Memory B cell (primary cell): ENCODE measurements around the gene DIAPH3.

Source experiments
- ATAC-seq: fragments of 150-1000 bp; cut with Tn5 transposase; 2 replicates; pipeline ENCODE4 v1.10.0; 2021; ENCODE audit warnings: low read depth, mild to moderate bottlenecking, moderate library complexity
- DNase-seq, 2 donors: peaks; one replicate each; pipeline ENCODE4 v3.0.0; 2022; ENCODE audit warnings: low spot score in 2 of 2
- H3K27ac Mint-ChIP-seq: one replicate; pipeline ENCODE4 v1.8.0; 2022; ENCODE audit warnings: mild to moderate bottlenecking, moderate library complexity, mixed read lengths
- H3K27me3 Mint-ChIP-seq: one replicate; pipeline ENCODE4 v1.8.0; 2022; ENCODE audit warnings: mixed read lengths
- H3K36me3 Mint-ChIP-seq: one replicate; pipeline ENCODE4 v1.8.0; 2022; ENCODE audit warnings: mild to moderate bottlenecking, mixed read lengths
- H3K4me1 Mint-ChIP-seq: one replicate; pipeline ENCODE4 v1.8.0; 2022; ENCODE audit warnings: mixed read lengths
- H3K4me3 Mint-ChIP-seq: one replicate; pipeline ENCODE4 v1.8.0; 2022; ENCODE audit warnings: mild to moderate bottlenecking, moderate library complexity, mixed read lengths
- H3K9me3 Mint-ChIP-seq: one replicate; pipeline ENCODE4 v1.8.0; 2022; ENCODE audit warnings: mixed read lengths

DIAPH3 gene

DNA sequence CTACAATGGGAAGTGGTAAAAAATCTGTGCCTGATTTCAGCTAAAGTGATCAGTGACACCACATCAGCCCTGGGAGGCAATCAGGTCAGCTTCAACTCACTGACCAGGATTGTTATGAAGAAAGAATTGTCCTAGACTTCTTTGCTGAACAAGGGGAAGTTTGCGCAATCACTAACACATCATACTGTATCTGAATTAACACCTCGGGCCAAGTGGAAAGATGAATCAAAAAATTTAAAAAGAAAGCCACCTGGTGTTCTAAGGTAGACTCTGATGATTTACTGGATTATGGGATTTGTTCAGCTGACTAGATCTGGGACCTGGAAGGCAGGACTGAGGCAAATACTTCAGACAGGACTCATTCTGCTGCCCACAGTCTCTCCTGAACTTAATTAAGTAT lies 161.8 kb downstream of the DIAPH3 start:
- no peak overlapping the region for H3K4me3 Mint-ChIP-seq
- H3K27ac Mint-ChIP-seq = no peak overlapping the region
- H3K36me3 Mint-ChIP-seq = no peaks in the 10 kb centered on the region
- H3K9me3 Mint-ChIP-seq = no peaks in the 10 kb centered on the region
- ATAC-seq = no peak
- no peaks in the 10 kb centered on the region for H3K4me1 Mint-ChIP-seq
- DNase-seq = no peak
- no peaks in the 10 kb centered on the region for H3K27me3 Mint-ChIP-seq

DNA sequence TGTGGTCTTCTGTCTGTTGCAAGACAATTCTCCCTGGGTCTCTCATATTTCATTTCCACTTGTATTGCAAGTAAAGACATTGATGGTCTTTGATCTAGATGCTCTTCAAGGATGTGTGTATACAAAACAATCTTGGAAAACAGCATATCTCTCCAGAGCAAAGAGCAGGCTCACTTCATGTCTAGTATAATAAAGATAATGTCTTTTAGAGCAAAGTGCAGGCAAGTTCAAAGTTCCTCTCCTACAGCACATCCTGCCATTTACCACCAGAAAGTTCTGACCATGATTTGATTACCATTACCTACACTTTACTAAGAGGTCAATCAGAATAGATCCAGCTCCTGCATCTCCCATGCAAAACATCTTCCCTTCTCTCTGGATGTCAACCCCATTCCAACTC lies 162.8 kb downstream of the DIAPH3 start:
- no peaks in the 10 kb centered on the region for H3K9me3 Mint-ChIP-seq
- no peak for DNase-seq
- no peaks in the 10 kb centered on the region for H3K36me3 Mint-ChIP-seq
- H3K27me3 Mint-ChIP-seq = no peaks in the 10 kb centered on the region
- no peak overlapping the region for H3K4me3 Mint-ChIP-seq
- no peak for ATAC-seq
- no peak overlapping the region for H3K27ac Mint-ChIP-seq
- no peaks in the 10 kb centered on the region for H3K4me1 Mint-ChIP-seq

DNA sequence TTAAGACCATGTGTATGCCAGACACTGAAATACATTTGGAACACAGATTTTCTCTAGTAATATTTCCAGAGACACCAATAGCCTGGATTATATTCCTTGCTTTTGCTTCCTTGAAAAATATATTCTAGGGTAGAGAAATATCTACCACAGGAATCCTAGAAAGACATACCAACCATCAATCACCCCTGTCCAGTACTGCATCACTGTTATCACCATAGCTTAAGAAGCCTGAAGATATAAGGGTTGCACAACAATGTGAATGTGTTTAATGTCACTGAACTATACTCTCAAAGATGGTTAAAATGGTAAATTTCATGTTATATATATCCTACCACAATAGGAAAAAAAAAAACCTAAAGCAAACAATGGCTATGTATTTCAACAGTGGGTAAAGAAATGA lies 163.6 kb downstream of the DIAPH3 start:
- H3K27me3 Mint-ChIP-seq = no peaks in the 10 kb centered on the region
- no peak overlapping the region for H3K27ac Mint-ChIP-seq
- no peaks in the 10 kb centered on the region for H3K9me3 Mint-ChIP-seq
- no peaks in the 10 kb centered on the region for H3K4me1 Mint-ChIP-seq
- DNase-seq (no peak), ATAC-seq (no peak)
- H3K36me3 Mint-ChIP-seq = no peaks in the 10 kb centered on the region
- no peak overlapping the region for H3K4me3 Mint-ChIP-seq

DNA sequence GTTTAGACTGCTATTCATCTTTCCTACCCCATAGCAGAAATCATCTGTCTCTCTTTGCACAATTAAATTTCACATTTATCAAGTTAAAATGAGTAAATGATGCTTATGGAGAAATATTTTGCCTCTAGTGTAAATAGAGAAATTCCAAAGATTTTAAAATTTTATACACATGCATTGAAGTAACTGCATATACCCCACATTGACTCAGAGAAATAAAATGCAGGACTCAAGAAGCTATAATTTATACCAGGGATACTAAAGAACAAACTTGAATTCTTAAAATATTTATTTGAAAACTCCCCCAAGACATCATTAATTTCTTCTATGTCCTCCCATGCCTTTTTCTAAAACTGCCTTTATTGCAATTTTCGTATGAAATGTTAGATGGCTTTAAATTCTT lies 165.8 kb downstream of the DIAPH3 start:
- no peaks in the 10 kb centered on the region for H3K36me3 Mint-ChIP-seq
- H3K27me3 Mint-ChIP-seq = no peaks in the 10 kb centered on the region
- no peak for ATAC-seq
- no peak overlapping the region for H3K4me3 Mint-ChIP-seq
- no peak overlapping the region for H3K27ac Mint-ChIP-seq
- no peak for DNase-seq
- H3K4me1 Mint-ChIP-seq = no peaks in the 10 kb centered on the region
- H3K9me3 Mint-ChIP-seq = no peaks in the 10 kb centered on the region

DNA sequence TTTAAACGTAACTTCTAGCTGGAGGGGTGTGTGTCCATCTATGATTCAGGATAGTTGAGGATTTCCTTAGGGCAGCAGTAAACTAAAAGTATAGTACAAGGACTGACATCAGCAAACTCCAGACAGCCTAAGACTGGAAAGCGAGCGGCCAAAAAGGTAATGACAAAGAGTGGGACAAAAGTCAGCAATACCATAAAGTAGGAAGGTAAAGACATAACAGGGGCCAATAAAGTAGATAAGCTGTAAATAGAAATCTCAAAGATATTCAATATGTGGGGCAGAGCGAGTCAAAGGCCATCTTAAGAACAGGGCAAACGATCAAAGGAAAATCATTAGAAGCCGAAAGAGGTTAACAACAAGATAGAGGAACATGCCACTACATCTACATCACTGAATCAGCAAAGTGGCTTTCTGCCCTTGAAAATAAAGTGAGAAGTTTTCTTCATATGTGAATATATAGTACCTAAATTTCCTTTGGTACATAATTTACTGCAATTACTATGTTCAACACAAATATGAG lies 167.2 kb downstream of the DIAPH3 start:
- DNase-seq = no peak
- no peaks in the 10 kb centered on the region for H3K27me3 Mint-ChIP-seq
- no peaks in the 10 kb centered on the region for H3K36me3 Mint-ChIP-seq
- no peak overlapping the region for H3K27ac Mint-ChIP-seq
- H3K9me3 Mint-ChIP-seq = no peaks in the 10 kb centered on the region
- ATAC-seq = no peak
- H3K4me3 Mint-ChIP-seq = no peak overlapping the region
- no peaks in the 10 kb centered on the region for H3K4me1 Mint-ChIP-seq

DNA sequence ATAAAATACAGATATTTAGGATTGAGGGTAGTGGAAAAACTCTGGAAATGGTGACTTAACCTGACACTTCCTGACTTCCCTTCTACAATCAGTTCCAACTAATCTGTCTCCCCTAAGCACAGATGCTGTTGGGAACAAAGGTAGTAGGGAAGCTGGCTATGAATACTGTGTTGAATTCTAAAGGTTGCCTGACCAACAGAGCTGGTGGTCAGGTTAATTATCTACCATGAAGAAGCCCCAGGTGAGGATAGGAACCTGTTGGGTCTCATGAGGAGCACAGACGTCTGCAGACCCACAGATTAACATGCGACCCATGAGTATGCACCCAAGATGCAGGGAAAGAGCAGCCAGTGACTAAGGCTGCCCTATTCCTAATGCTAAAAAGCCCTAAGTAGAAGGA lies 172.3 kb downstream of the DIAPH3 start:
- Mint-ChIP-seq H3K27me3 (no peaks in the 10 kb centered on the region), H3K4me3 (no peak overlapping the region), H3K4me1 (no peaks in the 10 kb centered on the region), H3K27ac (no peak overlapping the region), H3K9me3 (no peaks in the 10 kb centered on the region), H3K36me3 (no peaks in the 10 kb centered on the region)
- ATAC-seq = no peak
- DNase-seq = no peak

DNA sequence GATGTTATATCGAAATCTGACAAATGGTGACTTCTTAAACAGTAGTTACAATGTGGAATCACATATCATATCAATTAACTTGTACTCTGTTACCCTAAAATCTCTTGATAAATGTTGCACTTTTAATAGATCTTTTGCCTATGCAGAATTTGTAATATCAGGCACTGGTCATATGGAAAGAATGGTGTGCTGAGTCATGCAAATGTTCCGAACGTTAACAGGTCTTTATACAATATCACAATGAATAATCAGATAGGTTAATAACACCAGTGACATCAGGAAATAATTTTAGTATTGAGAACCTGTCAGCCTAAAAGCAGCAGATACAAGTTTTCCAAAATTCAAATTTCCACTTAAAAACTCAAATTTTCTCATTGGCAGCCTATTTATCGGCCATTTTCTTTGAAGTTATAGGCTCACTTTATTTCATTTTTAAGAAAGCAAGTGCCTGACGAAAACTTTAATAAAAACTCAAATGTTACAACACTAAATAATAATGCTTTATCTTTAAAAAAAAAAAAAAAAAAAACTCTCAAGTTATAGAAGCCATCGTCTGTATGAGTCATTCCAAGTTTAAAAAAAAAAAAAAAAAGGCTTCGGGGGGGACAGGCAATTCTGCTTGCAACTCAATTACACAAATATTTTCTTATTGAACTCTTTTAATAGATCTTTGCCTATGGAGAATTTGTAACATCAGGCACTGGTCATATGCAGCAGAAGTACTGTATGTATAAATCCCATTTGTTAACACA lies 180.9 kb downstream of the DIAPH3 start:
- no peak for DNase-seq
- Mint-ChIP-seq H3K9me3 (no peaks in the 10 kb centered on the region), H3K4me3 (no peak overlapping the region), H3K27me3 (no peaks in the 10 kb centered on the region), H3K36me3 (no peaks in the 10 kb centered on the region), H3K27ac (no peak overlapping the region), H3K4me1 (no peaks in the 10 kb centered on the region)
- ATAC-seq = no peak

DNA sequence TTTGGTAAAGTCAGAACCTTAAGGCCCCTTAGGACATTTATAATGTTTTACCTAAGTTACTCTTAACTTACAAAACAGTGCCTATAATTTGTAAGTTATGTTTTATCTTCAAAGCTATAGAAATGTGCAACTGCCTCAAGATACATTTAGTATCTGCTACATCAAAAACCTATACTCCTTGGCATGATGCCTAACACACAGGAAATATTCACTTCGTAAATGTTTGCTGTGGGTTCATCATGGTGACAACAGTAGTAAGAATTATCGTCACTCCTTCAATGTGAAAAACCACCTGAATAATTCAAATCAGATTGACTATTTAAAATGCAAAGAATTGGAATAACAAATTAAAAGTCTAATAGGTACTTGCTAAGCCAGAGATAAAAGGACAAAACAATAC lies 184.1 kb downstream of the DIAPH3 start:
- H3K9me3 Mint-ChIP-seq = no peaks in the 10 kb centered on the region
- no peaks in the 10 kb centered on the region for H3K36me3 Mint-ChIP-seq
- no peak overlapping the region for H3K4me3 Mint-ChIP-seq
- ATAC-seq = no peak
- no peaks in the 10 kb centered on the region for H3K27me3 Mint-ChIP-seq
- no peaks in the 10 kb centered on the region for H3K4me1 Mint-ChIP-seq
- no peak overlapping the region for H3K27ac Mint-ChIP-seq
- DNase-seq = no peak

DNA sequence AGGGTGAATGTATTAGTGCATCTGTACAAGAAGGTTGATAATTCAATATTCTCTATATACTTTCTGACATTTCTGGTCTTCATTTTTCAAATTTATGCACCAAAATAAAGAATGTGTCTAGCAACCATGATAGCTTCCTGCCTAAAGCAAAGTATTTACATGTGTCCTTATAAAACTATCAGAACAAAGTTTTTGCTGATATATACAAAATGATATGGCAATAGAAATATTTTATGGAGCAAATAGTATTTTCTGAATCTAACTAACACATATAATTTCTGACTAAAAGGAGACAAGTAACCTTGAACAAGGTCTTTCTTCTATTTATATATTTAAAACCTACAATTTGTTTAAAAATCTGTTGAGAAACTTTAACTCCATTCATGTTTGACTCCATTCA lies 184.9 kb downstream of the DIAPH3 start:
- Mint-ChIP-seq H3K27ac (no peak overlapping the region), H3K27me3 (no peaks in the 10 kb centered on the region), H3K36me3 (no peaks in the 10 kb centered on the region), H3K9me3 (no peaks in the 10 kb centered on the region), H3K4me1 (no peaks in the 10 kb centered on the region), H3K4me3 (no peak overlapping the region)
- DNase-seq (no peak), ATAC-seq (no peak)

DNA sequence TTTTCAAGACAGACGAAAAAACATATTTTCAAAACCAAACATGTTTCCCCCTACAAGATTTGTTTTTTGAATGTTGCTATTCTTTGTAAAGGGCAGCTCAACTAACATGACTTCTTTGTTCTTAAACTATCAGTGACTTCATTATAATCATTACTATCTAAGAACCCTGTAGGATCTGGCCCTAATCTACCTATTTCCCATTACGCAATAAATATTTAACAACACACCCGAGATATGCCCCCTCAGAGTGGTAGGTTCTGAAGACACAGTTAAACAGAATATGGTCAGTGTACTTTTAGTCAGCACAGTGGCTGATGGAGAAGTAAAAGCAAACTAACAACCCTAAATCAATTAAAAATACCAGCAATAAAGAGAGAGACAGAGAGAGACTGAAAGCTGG lies 186.9 kb downstream of the DIAPH3 start:
- Mint-ChIP-seq H3K27ac (no peak overlapping the region), H3K27me3 (no peaks in the 10 kb centered on the region), H3K4me3 (no peak overlapping the region), H3K4me1 (no peaks in the 10 kb centered on the region), H3K9me3 (no peaks in the 10 kb centered on the region), H3K36me3 (no peaks in the 10 kb centered on the region)
- no peak for DNase-seq
- ATAC-seq = no peak

DNA sequence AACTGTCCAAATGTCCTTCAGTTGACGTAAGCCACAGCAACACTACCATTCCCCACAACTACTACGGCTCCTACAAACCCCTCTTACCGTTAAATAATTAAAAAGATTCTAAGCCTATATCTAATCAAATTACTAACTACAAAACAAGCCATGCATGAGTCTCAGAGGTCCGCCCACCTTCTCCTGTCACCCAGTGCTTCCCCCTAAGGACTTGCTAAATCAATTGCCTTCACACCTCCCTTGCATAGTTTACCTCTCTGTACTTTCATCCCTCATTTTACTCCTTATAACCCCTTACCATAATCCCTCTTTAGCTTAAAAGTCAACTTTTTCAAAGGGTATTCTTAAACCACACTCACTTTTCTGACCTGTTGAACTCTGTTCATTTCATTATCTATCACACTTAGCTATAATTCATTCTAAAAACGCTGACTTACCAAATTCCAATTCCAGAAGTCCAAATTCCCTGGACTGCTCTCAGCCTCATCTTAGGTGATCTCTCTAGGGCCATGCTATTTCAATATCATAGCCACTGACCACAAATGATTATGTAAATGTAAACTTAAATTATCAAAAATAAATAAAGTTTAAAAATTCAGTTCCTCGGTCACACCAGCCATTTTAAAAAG lies 187.8 kb downstream of the DIAPH3 start:
- H3K9me3 Mint-ChIP-seq = no peaks in the 10 kb centered on the region
- no peaks in the 10 kb centered on the region for H3K4me1 Mint-ChIP-seq
- no peak for ATAC-seq
- no peak overlapping the region for H3K4me3 Mint-ChIP-seq
- H3K27me3 Mint-ChIP-seq = no peaks in the 10 kb centered on the region
- no peak overlapping the region for H3K27ac Mint-ChIP-seq
- DNase-seq = no peak
- no peaks in the 10 kb centered on the region for H3K36me3 Mint-ChIP-seq

DNA sequence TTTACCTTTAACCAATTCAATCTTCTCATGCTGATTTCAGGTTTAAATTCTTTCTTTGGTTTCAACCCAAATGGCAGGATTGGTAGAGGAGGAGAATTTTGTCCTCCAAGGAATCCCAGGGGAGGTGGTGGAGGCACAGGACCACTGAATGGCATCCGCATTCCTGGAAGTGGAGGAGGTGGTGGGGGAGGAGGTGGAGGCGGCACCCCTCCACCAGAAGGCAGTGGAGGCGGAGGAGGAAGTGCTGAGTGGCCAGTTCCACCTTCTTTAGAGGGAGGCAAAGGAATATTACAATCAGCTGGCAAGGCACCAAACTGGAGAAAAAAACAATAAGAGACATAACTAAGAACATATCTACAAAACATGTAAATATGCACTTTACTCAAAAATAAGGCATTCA lies 192.9 kb downstream of the DIAPH3 start:
- H3K27ac Mint-ChIP-seq = no peak overlapping the region
- H3K4me1 Mint-ChIP-seq = no peaks in the 10 kb centered on the region
- no peaks in the 10 kb centered on the region for H3K9me3 Mint-ChIP-seq
- ATAC-seq = no peak
- DNase-seq = no peak
- H3K27me3 Mint-ChIP-seq = no peaks in the 10 kb centered on the region
- no peak overlapping the region for H3K4me3 Mint-ChIP-seq
- no peaks in the 10 kb centered on the region for H3K36me3 Mint-ChIP-seq

DNA sequence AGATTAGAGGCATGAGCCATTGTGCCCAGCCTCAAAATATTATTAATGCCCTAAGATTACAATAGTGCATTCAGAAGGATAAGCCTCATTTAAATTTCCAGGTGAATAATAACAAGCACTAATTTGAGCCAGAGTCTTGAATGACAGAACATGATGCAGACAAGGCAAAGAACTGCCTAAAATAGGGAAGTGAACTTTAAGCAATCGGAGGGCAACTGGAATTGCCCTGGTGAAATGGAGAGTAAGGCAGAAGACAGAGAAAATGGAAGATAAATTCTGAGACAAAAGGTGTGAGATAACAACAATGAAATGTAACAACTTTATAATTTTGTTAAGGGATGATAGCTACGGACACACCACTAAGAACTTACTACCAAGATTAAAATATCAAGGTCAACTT lies 199.9 kb downstream of the DIAPH3 start:
- Mint-ChIP-seq H3K36me3 (no peaks in the 10 kb centered on the region), H3K4me1 (no peaks in the 10 kb centered on the region), H3K27ac (no peak overlapping the region), H3K27me3 (no peaks in the 10 kb centered on the region), H3K4me3 (no peak overlapping the region), H3K9me3 (no peaks in the 10 kb centered on the region)
- DNase-seq (no peak), ATAC-seq (no peak)

DNA sequence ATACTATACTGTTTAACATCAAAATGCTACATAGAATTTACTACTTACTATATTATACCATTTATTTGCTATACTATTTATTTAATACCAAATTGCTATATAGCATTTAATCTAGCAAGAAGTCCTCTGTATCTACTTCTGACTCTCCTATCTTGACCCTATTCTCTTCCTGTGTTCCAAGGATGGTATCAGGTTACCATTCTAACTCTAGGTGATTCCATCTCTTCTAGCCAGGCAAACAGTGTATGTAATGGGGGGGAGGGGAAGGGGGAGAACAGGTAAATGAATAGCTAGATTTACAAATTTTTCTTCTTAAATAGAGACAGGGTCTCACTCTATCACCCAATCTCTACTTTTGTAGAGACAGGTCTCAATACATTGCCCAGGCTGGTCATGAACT lies 200.3 kb downstream of the DIAPH3 start:
- H3K4me1 Mint-ChIP-seq = no peaks in the 10 kb centered on the region

DNA sequence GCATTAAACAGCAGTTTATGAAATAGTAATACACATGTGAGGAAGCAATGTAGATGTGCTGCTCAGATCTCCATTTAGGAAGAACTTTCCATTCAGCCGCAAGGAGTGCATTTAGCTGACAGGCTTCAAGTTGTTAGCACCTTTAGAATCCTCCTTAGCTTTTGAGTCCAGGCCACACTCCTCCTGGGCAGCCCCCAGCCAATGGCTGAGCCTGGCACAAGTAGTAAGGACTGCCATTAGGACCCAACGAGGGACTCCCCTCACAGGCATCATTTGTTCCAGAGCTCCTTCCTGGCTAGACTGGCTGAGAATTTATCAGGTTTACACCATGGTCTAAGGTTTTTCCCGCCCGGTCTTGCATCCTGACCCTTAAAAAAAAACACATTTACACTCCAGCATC lies 201.4 kb downstream of the DIAPH3 start:
- H3K27me3 Mint-ChIP-seq = no peaks in the 10 kb centered on the region
- H3K9me3 Mint-ChIP-seq = no peaks in the 10 kb centered on the region
- no peaks in the 10 kb centered on the region for H3K4me1 Mint-ChIP-seq
- ATAC-seq (no peak), DNase-seq (no peak)
- no peaks in the 10 kb centered on the region for H3K36me3 Mint-ChIP-seq
- no peak overlapping the region for H3K27ac Mint-ChIP-seq
- no peak overlapping the region for H3K4me3 Mint-ChIP-seq

More for the DNA sequence above, 200.3 kb downstream of the DIAPH3 start:
- Mint-ChIP-seq H3K36me3 (no peaks in the 10 kb centered on the region), H3K27ac (no peak overlapping the region), H3K27me3 (no peaks in the 10 kb centered on the region), H3K4me3 (no peak overlapping the region), H3K9me3 (no peaks in the 10 kb centered on the region)
- ATAC-seq = no peak
- DNase-seq = no peak
